Retinal pigment epithelial cell (primary cell): ENCODE measurements around the gene PSMA7.

Source experiments
- DNase-seq: peaks from one replicate; pipeline ENCODE4 v3.0.0-alpha.2; 2010; ENCODE audit warnings: low read depth
- H3K4me3 ChIP-seq: 2 replicates; pipeline ENCODE4 v1.5.1; 2011; ENCODE audit warnings: mild to moderate bottlenecking, low read length, control low read depth, moderate library complexity
- CTCF ChIP-seq: conservative IDR thresholded peaks from 2 replicates; pipeline ENCODE4 v1.5.1; 2011; ENCODE audit warnings: low read depth, low read length, control low read depth, inconsistent platforms

The PSMA7 gene

GRCh38 chr20:62183426-62184142 is 40.4 kb upstream of the PSMA7 start:
- TF ChIP-seq CTCF, result no peak

GRCh38 chr20:62182469-62183425 is 39.6 kb upstream of the PSMA7 start, which contains the start of gene MTG2:
TSS of gene MTG2 (plus strand) at chr20:62183028. CDS start at chr20:62193421, 10,393 bp downstream.
- peak; percentile 80 for DNase-seq
- no peak for TF ChIP-seq CTCF
- H3K4me3 ChIP-seq, result peak within 1 kb of the TSS; percentile 96

More at GRCh38 chr20:62183426-62184142, 40.4 kb upstream of the PSMA7 start:
- H3K4me3 ChIP-seq, result peak overlapping the region; percentile 96
- no peak for DNase-seq

- H3K4me3 ChIP-seq, result peak overlapping the region; percentile 96
- TF ChIP-seq CTCF, result no peak
- DNase-seq, result no peak
Observed at GRCh38 chr20:62181808-62182207, 38.6 kb upstream of the PSMA7 start.

GRCh38 chr20:62179162-62179504 is 35.9 kb upstream of the PSMA7 start:
- no peak for TF ChIP-seq CTCF
- H3K4me3 ChIP-seq, result no peak overlapping the region
- no peak for DNase-seq

GRCh38 chr20:62178316-62179161 is 35.3 kb upstream of the PSMA7 start:
- no peak overlapping the region for H3K4me3 ChIP-seq
- DNase-seq, result no peak
- TF ChIP-seq CTCF, result no peak

GRCh38 chr20:62177307-62177706 is 34.1 kb upstream of the PSMA7 start:
- H3K4me3 ChIP-seq, result no peak overlapping the region
- TF ChIP-seq CTCF, result no peak
- no peak for DNase-seq
